Duodenal mucosa (tissue), 2 donors: ENCODE data around the gene ZSWIM8.

Source experiments
- H3K27ac ChIP-seq: one replicate; pipeline ENCODE4 v1.7.0; 2013; ENCODE audit warnings: low read depth, low read length
- H3K27me3 ChIP-seq, 2 donors: one replicate each; pipeline ENCODE4 v1.7.0; 2013; ENCODE audit warnings: low read length in 2 of 2, control low read depth in 1 of 2; ENCODE audit not compliant: insufficient read depth in 2 of 2, control insufficient read depth in 1 of 2
- H3K36me3 ChIP-seq, 2 donors: one replicate each; pipeline ENCODE4 v1.7.0; 2013; ENCODE audit warnings: low read length in 2 of 2, control low read depth in 1 of 2; ENCODE audit not compliant: insufficient read depth in 2 of 2, control insufficient read depth in 1 of 2
- H3K4me1 ChIP-seq, 2 donors: one replicate each; pipeline ENCODE4 v1.7.0; 2013; ENCODE audit warnings: low read length in 2 of 2, control low read depth in 1 of 2; ENCODE audit not compliant: insufficient read depth in 2 of 2, control insufficient read depth in 1 of 2
- H3K4me3 ChIP-seq, 2 donors: one replicate each; pipeline ENCODE4 v1.7.0; 2013; ENCODE audit warnings: low read length in 2 of 2, low read depth in 1 of 2
- H3K9ac ChIP-seq, 2 donors: one replicate each; pipeline ENCODE4 v1.7.0; 2013; ENCODE audit warnings: low read length in 2 of 2, low read depth in 1 of 2
- H3K9me3 ChIP-seq, 2 donors: one replicate each; pipeline ENCODE4 v1.7.0; 2013; ENCODE audit warnings: low read length in 2 of 2, control low read depth in 1 of 2; ENCODE audit not compliant: control insufficient read depth in 1 of 2

ZSWIM8 gene

GRCh38 chr10:73840056-73840402 lies 54.6 kb downstream of the ZSWIM8 start:
- Histone ChIP-seq H3K36me3 (peaks cover 66 to 87% of the 10 kb centered on the region in 2 donors), H3K27ac (no peak overlapping the region), H3K9ac (no peak overlapping the region)

DNA sequence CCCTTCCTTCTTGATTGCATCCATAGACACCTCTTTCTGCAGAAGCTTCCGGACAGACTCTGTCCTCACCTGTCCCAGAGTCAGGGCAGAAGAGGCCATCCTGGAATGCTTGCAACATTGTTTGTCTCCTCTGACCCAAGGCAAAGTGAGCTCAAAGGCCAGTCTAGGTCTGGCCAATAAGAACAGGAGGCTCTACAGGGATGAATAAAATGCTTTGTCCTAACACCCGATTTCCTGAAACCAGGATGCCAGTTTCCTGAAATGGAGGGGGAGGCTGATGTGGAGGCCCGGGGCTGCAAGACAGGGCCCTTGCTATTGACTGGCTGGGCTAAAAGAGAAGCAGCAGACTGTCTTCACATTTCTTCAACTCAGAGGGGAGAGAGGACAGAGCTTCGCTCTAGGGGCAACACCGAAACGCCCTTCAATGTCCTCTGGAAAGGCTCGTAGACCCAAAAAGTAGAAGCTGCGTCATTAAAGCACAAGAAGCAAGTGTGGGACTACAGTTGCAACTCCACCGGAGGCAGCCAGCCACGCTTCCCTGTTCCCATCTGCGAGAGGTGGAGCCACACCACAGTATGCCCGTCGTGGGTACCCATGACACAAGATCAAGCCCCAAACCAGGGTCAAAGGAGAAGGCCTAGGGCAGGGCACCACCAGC lies 55.1 kb downstream of the ZSWIM8 start:
- H3K9me3 ChIP-seq: no peaks in the 10 kb centered on the region
- no peak overlapping the region for H3K4me3 ChIP-seq
- no peaks in the 10 kb centered on the region for H3K4me1 ChIP-seq
- peaks cover 66 to 87% of the 10 kb centered on the region in 2 donors for H3K36me3 ChIP-seq
- H3K9ac ChIP-seq: no peak overlapping the region
- no peaks in the 10 kb centered on the region for H3K27me3 ChIP-seq
- H3K27ac ChIP-seq: no peak overlapping the region

More at GRCh38 chr10:73840056-73840402, 54.6 kb downstream of the ZSWIM8 start:
- H3K27me3 ChIP-seq: no peaks in the 10 kb centered on the region
- H3K4me1 ChIP-seq: no peaks in the 10 kb centered on the region
- no peak overlapping the region for H3K4me3 ChIP-seq
- no peaks in the 10 kb centered on the region for H3K9me3 ChIP-seq

- no peaks in the 10 kb centered on the region for H3K9me3 ChIP-seq
- no peaks in the 10 kb centered on the region for H3K27me3 ChIP-seq
- no peak overlapping the region for H3K4me3 ChIP-seq
- peaks cover 66 to 85% of the 10 kb centered on the region in 2 donors for H3K36me3 ChIP-seq
- no peaks in the 10 kb centered on the region for H3K4me1 ChIP-seq
- H3K9ac ChIP-seq: no peak overlapping the region
- H3K27ac ChIP-seq: no peak overlapping the region
Observed at GRCh38 chr10:73841061-73841421, 55.6 kb downstream of the ZSWIM8 start.

GRCh38 chr10:73841526-73842285 lies 56.3 kb downstream of the ZSWIM8 start:
- peaks cover 67 to 85% of the 10 kb centered on the region in 2 donors for H3K36me3 ChIP-seq

GRCh38 chr10:73842349-73842748 lies 56.9 kb downstream of the ZSWIM8 start:
- Histone ChIP-seq H3K36me3 (peaks cover 68 to 85% of the 10 kb centered on the region in 2 donors), H3K9me3 (no peaks in the 10 kb centered on the region), H3K9ac (no peak overlapping the region), H3K4me3 (no peak overlapping the region), H3K4me1 (no peaks in the 10 kb centered on the region), H3K27me3 (no peaks in the 10 kb centered on the region), H3K27ac (no peak overlapping the region)

More at GRCh38 chr10:73841526-73842285, 56.3 kb downstream of the ZSWIM8 start:
- Histone ChIP-seq H3K9me3 (no peaks in the 10 kb centered on the region), H3K4me1 (no peaks in the 10 kb centered on the region), H3K27ac (no peak overlapping the region), H3K4me3 (no peak overlapping the region), H3K9ac (no peak overlapping the region), H3K27me3 (no peaks in the 10 kb centered on the region)

DNA sequence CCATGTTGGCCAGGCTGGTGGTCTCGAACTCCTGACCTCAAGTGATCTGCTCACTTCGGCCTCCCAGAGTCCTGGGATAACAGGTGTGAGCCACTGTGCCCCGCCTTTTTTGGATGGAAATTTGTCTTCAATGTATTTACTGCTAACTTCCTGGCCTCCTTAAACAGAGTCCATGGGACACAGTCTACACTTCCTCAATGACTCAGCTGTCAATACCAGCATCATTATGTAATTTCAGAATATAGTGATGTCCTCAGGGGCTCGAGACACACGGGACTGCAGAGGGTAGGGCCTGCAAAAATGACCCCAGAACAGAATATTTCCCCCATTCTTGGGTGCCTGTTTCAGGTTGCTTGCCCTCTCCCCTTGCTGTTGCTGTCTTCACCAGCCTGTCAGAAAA lies 57.9 kb downstream of the ZSWIM8 start:
- H3K36me3 ChIP-seq: peaks cover 68 to 85% of the 10 kb centered on the region in 2 donors
- no peak overlapping the region for H3K9ac ChIP-seq
- H3K27ac ChIP-seq: no peak overlapping the region

GRCh38 chr10:73847031-73847430 lies 61.6 kb downstream of the ZSWIM8 start:
- Histone ChIP-seq H3K4me3 (no peak overlapping the region), H3K9me3 (no peaks in the 10 kb centered on the region), H3K27me3 (no peaks in the 10 kb centered on the region), H3K4me1 (peaks cover 0 to 6% of the 10 kb centered on the region in 2 donors), H3K27ac (no peak overlapping the region), H3K36me3 (peaks cover 58 to 79% of the 10 kb centered on the region in 2 donors), H3K9ac (no peak overlapping the region)

More for the DNA sequence above, 57.9 kb downstream of the ZSWIM8 start:
- Histone ChIP-seq H3K4me1 (no peaks in the 10 kb centered on the region), H3K9me3 (no peaks in the 10 kb centered on the region), H3K27me3 (no peaks in the 10 kb centered on the region), H3K4me3 (no peak overlapping the region)

DNA sequence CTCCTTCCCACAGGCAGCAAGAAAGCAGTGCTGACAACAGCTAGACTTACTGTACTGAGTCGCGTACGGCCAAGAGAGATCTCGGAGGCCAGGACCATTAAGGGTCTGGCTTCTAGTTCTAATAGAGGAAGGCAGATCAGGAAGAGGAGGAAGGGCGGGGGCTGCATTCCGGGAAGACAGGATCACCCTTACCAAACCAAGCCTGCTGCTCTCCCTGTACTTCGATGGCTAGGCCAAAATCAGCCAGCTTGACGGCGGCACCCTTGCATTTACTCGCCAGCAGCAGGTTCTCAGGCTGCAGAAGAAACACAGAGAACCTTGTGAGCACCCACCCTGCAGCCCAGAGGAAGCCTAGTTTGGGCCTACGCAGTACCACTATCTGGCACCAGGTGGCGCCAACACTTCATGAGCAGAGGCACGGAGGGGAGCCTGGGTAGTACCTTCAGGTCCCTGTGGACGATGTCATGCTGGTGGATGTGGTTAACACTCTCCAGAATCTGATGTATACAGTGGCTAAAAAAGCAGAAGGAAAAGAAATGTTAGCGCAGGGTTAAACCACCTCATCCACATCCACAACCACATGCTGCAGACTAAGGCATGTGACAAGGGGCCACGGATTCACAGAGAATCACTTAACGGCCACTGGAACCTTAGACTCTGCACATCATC lies 63.5 kb downstream of the ZSWIM8 start:
- no peaks in the 10 kb centered on the region for H3K27me3 ChIP-seq
- H3K36me3 ChIP-seq: peaks cover 60 to 80% of the 10 kb centered on the region in 2 donors
- peaks cover 7 to 12% of the 10 kb centered on the region in 2 donors for H3K4me1 ChIP-seq
- no peaks in the 10 kb centered on the region for H3K9me3 ChIP-seq
- H3K9ac ChIP-seq: no peak overlapping the region
- no peak overlapping the region for H3K4me3 ChIP-seq
- H3K27ac ChIP-seq: no peak overlapping the region

DNA sequence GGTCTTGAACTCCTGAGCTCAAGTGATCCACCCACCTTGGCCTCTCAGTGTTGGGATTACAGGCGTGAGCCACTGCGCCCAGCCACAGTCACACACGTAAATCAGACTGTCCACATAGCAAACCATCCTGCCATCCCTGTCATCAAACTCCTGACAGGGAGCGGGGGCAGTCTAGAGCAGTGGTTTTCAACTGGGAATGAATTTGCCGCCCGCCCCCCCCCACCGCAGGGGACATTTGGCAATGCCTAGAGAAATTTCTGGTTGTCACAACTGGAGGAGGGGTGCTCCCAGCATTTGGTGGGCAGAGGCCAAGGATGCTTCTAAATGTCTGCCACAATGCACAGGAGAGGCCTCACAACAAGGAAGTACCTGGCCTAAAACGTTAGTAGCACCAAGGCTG lies 64.8 kb downstream of the ZSWIM8 start:
- no peak overlapping the region for H3K4me3 ChIP-seq
- H3K27ac ChIP-seq: no peak overlapping the region
- H3K27me3 ChIP-seq: no peaks in the 10 kb centered on the region
- peaks cover 20 to 24% of the 10 kb centered on the region in 2 donors for H3K4me1 ChIP-seq
- no peak overlapping the region for H3K9ac ChIP-seq
- H3K36me3 ChIP-seq: peaks cover 55 to 72% of the 10 kb centered on the region in 2 donors
- no peaks in the 10 kb centered on the region for H3K9me3 ChIP-seq

DNA sequence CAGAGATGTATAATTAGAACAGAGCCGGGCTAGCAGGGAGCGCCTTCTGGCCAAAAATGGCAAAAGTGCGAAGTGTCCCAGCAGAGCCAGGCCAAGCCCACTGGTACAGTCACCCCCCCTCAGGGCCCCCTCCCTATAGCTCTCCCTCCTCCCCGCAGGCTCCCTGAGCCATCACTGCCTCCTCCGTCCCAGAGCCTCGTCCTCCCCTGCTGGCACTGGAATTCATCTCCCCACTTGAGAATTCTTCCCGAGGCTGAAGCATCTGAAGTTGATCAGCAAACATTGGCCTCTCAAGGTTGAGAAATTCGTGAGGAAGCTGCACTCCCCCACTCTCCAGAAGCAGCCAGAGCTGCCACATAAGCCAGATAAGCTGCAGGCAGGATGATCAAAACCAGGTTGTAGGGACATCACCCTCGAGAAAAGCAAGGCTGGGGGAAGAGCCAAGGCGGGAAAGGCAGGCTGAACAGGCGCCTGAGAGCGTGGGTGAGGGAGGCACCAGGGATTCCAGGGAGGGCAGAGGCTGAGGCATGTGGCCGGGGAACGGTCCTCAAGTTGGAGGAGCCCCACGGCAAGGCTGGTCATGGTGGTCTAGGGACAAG lies 65.6 kb downstream of the ZSWIM8 start:
- Histone ChIP-seq H3K9ac (no peak overlapping the region), H3K9me3 (no peaks in the 10 kb centered on the region), H3K27me3 (no peaks in the 10 kb centered on the region), H3K27ac (no peak overlapping the region), H3K4me1 (peaks cover 27 to 30% of the 10 kb centered on the region in 2 donors), H3K4me3 (no peak overlapping the region), H3K36me3 (peaks cover 55 to 76% of the 10 kb centered on the region in 2 donors)
